NCI-H748 (cell line): ENCODE data around the gene DAAM1.

Source experiments
- DNase-seq: peaks from one replicate; lab custom pipeline; 2025; ENCODE audit not compliant: unreplicated experiment; lab: John Stamatoyannopoulos, UW

DAAM1 gene

DNA sequence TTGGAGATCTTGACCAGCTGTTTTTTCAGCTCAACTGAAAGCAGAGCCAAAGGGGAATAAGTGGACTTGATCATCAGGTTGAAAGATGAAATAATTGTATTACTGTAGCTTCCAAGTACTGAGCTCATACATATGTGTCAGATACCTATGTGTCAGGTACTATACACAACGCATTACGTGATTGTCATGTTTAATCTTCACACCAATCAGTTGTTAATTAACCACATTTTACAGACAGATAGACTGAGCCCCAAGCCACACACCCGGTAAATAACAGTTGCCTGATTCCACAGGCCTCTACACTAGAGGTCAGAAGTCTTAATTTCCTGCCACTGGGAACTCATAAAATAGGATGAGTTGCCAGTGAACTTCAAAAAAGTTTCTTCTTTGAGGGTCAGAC is 148.2 kb downstream of the DAAM1 start:
- no peak for DNase-seq

DNA sequence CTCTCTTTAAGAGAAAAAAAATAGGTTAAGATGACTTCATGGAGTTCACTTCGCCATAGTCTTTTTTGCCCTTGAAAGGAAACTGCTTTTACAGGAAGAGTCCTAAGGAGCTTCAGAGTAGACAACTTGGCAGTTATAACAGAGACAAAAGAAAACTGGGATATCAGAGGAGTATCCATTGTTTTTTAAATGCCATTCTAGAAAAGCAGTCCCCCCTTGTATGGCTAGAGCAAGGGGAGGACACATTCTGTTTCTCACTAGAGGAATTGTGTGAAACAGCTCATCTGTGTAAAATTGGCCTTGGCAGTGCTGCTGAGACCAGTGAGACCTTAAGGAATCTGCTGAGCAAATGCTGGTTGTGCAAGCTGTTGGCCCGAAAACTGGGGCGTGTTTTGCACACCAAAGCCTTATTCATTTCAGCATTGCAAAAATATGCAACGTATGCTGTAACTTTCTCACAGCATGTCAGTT is 148.7 kb downstream of the DAAM1 start:
- DNase-seq, result no peak

DNA sequence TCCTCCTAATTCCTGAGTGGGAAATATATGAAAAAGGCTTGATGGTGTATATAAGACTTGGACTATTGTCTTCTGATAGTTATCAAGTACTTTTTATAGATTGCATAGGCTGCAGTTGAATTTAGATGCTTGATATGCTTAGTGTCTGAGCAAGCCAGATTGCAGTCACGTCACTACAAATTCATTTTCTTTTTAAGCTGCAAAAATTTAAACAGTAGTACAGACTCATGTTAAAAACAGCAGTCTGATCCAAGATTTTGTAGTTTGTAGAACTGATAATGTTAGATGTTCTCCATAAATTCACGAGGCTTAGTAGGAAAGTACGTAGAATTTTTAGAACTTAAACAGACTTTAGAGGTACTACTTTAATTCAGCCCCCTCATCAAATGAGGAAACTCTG is 150.3 kb downstream of the DAAM1 start:
- no peak for DNase-seq

DNA sequence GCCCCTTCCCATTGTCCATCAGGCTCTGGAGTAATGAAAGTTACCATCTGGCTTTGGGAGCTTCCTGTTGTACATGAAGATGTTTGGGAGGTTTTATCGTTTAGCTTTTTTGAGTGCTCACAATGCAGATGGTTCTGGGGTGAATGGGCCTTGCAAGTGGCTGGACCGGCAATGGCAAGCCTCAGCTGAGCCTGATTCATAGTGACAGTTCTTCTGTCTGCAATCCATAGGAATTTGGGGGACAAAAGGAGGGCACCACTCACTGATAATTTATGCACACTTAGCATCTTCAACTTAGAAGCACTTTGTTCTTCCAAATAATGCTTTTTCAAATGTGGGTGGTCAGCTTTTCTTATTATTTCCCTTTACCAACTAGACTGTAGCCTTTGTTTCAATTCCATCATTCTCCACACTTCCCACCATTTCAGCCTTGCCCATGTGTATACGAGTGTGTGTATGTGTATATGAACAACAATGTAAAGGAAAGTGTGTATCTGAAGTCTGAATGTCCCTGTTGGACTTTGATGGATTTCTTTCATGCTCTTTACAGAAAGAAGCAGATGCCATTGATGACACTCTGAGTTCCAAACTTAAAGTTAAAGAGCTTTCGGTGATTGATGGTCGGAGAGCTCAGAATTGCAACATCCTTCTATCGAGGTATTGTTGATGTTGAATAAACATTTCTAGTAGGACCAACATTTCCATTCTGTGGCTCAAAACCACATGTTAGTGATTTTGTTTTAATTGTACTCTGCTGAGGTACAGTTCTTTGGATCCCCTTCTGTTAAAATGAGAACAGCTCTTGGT is 151.3 kb downstream of the DAAM1 start:
- DNase-seq, result no peak

DNA sequence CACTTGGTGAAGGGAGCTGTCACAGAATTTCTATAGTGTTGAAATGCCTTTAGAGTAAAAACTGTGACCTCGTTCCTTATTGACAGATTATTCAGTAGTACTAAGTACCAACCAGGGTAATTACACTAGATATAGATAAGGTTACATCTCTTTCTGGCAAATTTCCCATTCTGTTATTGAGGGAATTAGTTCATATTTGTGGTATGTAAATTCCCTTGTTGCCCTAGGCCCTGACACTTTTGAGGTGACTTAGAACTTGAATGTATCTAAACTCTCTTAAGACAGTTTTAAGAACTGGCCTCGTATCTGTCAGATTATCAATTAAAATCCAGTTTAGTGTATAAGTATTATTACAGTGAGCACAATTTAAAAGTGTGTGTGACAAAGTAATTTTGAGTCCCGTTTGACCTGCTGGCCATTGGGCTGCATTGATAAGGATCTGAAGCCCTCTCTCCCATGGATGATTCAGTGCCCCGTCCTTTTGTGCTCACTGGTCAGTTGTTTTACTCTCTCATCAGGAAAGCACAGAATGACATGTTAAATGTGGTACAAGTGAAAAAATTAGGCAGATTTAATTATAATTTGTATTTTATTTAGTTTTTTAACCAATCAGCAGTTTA is 153.5 kb downstream of the DAAM1 start:
- DNase-seq, result no peak

DNA sequence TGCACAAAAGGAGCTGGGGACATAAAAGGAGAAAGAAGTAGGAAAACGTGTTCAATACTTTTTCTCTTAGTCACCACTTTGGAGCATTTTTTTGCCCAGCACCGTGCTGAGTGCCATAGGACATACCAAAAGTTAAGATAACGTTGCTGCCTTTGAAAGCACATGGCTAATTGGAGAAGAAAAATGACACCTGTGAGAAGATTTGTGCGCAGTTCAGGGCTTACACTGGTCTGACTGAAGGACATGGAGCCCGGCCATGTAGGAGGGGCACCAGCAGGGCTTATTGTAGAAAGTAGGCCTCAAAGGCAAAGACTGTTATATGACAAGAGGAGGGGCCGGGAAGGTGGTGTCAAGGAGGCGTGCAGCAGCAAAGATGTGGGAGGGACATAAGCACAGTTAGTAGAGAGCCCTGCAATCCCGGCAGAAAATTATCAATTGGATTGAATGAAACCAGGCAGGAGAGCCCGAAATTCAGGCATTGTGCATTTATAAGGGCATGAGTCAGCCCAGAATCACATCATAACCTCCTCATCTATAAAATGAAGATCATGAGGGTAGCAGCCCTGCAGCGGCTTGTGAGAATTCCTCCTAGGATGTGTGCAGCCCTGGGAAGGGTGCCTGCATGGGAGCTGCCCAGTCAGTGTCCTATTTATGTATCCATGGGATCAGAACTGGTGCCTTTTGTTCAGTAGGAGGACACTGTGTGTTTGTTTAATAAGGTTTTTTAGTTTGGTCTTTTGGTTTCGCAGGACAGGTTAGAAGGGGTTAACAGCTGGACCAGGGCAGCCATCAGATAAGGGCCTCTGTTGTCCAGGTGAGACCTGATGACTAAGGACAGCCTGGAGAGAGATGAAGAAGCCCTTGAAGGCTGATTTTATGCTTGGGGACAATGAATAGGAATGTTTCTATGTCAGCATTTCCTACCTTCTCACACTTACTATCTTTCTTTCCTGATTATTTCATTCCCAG is 154.3 kb downstream of the DAAM1 start:
- no peak for DNase-seq

DNA sequence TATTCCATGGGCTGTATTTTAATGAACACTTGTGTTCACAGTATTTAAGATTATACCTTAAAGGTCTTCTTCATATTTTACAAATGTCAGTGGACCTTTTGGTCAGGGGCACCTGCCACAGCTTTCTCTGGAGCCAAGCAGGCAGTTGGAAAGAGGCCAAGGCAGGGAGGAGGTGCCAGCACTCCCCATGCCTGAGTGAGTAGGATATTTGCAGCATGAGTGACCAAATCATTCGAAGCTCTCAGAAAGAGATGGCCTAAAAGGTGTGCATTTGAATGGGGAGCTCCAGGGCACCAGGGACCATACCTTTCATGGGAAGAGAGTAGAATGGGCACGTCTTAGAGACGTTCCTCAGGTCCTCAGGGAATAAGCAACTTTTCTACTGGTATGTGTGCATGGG is 155.1 kb downstream of the DAAM1 start:
- DNase-seq, result no peak

DNA sequence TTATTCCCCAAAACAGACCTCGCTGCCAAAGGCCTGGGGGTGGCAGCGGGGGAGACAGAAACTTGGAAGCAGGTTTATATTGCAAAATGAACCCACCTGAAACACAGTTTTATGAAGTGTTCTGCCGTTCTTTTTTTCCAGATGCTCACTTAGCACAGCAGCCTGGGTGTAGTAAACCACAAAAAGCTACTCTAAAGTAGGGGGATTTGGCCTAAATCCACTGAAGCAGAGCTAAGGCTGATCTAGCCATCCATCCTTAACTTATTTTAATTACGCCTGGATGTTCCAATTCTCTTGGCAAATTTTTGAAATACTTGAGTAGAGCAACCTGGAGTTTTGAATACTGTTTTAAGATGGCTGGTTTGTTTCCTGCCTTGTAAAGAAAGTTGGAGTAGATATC is 155.5 kb downstream of the DAAM1 start:
- no peak for DNase-seq

DNA sequence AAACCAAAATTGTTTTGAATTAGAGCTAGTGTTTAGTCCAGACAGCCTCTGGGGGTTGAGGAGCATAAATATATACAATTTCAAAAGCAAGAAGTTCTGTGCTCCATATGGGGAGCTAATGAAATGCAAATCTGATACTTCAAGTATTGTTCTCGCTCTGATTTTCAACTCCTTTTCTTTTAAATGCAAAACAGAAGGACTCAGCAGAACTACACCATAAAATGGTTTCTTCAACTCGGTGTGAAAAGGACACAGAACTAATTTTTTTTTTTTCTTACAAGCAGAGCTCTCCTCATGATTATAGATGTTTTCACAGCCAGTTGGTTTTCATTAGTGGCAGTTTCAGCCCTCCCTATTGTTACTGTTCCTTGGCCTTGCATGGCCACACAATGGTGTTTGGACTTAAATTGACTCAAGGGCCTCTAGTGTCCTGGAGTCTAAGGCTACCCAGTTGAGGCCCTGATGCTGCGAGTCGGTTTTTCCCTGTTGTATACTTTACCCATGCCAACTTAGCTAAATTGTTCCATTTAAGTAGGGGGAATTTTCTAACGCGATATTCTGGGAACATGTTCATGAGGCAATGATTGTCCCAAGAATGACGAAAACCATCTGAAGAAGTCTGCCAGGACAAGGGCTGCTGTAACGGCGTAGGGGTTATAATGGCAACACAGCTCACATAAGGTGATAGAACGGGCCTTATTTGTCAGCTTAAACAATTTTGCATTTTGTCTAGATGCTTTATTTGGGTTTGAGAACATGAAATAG is 156.4 kb downstream of the DAAM1 start:
- DNase-seq, result no peak

DNA sequence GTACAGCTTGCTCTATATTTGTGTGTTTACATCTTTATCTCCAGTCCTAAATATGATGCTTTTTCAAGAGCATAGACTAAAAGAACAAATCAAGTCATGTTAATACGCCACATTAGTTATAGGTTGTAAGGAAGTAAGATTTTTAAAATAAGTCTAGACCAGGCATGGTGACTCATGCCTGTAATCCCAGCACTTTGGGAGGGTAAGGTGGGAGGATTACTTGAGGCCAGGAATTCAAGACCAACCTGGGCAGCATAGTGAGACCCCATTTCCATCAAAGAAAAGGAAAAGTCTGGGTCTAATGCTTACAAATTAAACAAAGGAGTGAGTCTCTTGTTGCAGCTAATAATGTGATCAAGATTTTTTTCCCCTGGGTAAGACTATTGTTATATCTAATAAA is 157.9 kb downstream of the DAAM1 start:
- no peak for DNase-seq

DNA sequence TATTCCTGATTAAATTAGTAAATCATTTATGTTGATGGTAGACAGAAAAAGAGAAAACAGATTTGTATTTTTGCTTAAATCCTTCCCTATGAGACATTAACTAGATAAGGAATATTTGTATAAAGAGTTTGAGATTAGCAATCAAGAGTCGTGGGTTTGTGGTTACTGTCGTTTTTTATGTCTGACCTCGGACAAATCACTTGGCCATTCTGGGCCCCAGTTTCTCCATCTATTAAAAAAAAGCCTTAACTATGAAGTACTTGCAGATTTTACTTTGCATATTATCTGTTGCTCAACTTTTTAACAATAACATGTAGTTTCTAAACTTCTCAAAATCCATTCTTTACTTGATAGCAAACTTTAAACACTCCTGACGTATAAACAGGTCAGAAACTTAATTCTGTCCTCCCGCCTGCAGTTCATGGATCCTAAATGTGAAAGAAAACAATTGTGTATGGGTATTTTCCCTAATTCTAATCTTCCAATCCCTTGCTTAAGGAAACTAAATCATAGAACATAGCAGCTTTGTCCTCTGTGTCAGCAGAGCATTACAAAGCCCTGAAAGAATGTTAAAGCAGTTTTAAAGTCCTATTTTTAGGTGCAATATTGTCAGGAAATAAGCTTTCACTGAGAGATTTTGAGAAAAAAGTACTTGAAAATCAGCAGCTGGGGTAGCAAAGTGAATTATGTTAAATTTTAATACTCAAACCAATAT is 158.5 kb downstream of the DAAM1 start:
- DNase-seq, result no peak

DNA sequence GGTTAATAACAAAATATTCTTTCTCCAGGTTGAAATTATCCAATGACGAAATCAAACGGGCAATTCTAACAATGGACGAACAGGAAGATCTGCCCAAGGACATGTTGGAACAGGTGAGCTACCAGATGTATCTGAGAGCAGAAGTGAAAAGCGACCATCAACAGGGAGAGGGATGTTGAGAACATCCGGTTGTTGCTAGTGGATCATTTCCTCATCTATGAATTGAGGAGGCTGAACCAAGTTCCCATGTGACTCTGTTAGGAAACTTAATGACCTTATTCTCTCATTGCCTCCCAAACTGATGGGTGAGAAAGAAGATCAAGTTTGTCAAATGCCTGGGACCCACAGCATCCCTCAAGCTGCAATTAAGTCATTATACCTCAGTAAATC is 159.0 kb downstream of the DAAM1 start:
- no peak for DNase-seq

DNA sequence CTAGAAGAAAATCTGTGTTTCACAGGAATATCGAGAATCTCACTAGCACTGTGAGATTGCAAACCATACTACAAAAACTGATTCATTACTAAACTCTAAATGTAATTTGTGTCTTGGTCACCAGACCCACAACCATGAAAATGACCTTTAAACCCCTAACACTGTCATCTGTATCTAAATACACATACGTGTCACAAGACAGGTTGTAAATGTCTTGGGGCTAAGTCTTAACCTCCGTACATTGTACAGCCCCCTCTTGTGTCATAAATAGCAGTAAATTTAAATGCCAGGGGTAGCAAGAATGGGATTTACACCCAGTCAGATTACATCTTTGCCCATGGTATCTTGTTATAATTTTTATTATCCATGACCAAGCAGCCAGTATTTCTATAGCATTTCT is 159.4 kb downstream of the DAAM1 start:
- no peak for DNase-seq

DNA sequence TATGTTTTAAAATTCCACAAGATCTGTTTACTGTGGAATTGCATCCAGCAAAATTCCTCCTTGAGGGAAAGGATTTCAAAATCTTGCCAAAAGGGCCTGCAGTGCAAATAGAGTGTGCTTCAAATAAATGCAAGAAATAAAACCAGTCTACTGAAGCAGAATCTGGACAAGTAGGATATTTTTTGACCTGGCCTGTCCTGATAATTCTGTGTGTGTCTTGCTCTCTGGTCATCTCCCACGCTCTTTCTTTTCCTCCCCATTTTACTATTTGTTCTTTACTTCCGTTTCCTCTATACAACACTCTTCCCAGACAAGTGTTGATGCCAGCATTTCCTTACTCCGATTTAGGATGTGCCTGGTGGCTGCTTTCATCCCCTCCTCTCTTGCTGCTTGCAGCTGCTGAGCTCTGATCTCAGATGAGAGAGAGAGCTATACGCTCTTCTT is 160.8 kb downstream of the DAAM1 start:
- DNase-seq, result no peak

DNA sequence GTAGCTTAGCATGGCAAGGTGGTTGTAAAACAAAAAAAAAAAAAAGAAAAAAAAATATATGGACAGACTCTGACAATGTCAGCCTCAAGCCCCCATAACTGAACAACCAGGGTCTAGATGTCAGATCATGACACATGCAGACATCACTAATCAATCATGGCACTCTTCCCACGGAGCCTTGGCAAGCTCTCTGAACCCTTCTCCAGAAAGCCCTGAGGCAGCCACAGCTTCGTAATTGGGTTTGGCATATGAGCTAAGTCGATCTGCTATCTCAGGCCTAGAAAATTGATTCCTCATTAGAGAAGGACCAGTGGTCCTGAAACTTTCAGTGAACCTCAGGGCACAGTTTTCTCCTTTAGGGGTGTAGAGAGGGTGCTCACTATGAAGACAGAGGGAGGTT is 164.5 kb downstream of the DAAM1 start:
- DNase-seq, result no peak

DNA sequence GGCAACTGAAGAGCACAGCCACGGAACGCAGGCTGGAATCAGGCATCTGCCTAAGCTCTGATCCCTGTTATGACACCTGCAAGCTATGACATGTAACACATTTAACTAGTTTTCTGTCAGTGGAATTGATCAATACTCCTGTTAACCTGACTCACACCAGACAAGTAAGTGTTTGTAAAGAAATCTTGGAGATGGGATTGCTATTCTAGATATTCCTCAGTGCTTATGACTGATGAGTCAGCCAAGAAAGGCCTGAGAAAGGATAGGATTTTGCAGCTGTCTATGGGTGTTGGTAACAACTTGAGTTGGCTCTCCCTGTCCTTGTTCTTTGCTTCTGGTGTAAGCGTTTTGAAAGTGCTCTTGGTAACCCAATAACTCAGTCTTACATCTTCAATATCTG is 166.2 kb downstream of the DAAM1 start:
- DNase-seq, result no peak

DNA sequence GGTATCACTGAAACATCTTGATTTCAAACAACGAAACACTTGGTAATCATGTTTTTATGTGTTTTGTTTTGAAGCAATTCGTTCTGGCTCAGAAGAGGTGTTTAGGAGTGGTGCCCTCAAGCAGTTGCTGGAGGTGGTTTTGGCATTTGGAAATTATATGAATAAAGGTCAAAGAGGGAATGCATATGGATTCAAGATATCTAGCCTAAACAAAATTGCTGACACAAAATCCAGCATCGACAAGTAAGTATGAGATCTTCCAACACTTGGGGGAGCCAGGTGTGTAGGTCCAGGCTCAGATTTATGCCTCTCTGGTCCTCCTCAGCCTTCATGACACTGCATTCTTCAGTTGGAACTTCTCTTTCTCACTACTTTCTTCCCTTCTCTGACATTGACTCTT is 166.6 kb downstream of the DAAM1 start:
- DNase-seq, result no peak

DNA sequence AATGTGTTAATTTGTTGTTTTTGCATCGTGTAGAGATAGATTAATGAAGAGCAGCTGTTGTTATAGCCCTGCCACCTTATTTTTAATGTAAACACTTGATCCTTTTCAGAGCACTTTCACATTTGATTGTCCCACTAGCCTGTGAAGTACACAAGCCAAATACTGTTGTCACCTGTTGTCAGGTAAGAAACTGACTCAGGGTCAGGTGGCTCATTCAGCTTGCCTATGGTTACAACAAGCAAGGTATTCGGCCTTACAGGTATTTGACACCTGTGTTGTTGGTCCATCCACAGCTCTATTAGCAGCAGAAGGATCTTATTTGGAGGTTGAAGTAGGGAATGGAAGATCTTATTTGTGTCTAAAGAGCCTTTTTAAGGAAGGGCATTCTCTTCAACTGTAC is 167.8 kb downstream of the DAAM1 start:
- DNase-seq, result peak; percentile 40

DNA sequence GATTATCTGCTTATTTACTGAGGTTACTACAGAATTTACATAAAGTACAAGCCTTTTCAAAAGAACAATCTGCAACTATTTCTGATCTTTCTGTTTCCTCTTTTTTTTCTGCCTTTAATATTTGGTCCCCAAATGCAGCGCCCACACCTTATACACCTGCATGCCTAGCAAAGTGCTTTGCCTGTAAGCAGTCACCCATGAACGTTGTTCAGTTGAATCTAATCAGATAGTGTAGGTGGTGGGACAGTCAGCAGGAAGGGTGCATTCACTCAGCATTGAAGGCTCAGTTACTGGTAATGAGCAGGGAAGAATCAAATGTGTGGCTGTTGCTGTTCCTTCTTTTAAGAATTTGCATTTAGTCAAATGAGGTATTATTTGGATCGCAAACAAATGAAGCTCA is 168.3 kb downstream of the DAAM1 start:
- no peak for DNase-seq

DNA sequence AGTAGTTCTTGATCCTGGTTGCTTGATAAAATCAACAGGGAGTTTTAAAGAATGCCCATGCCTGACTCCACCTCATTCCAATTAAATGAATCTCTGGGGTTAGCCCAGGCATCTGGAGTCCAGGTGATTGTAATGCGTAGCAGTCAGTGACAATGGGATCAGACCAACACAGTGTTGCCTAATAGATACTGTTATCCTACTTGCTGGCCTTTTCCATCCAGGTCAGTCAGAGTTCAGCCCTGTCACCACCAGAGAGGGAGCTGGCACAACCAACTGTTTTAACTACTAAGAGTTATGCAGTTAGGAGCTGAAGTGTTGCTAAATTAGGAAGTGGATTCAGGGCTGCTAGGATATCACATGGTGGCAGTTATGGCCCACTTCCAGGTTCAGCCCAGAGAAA is 169.6 kb downstream of the DAAM1 start:
- DNase-seq, result no peak
